Gastroesophageal sphincter (tissue), 3 donors: ENCODE results near the gene ITGAL.

Experiments
- CTCF ChIP-seq, 4 experiments: fragments of 200-600 bp in 2 of 4; fragments of 450-650 bp in 2 of 4; sonication (generic) in 1 of 4; IDR thresholded peaks; one replicate each; pipeline ENCODE4 v1.5.1; 2017 to 2019; ENCODE audit warnings: antibody characterized with exemption in 4 of 4, mild to moderate bottlenecking in 2 of 4, moderate library complexity in 2 of 4
- EP300 ChIP-seq: sonication (generic); formaldehyde crosslinking; IDR thresholded peaks from one replicate; pipeline ENCODE4 v1.6.1; 2017; ENCODE audit warnings: antibody characterized with exemption, mild to moderate bottlenecking
- POLR2A ChIP-seq, 2 donors: fragments of 450-650 bp; IDR thresholded peaks; one replicate each; pipeline ENCODE4 v1.6.1; 2017; ENCODE audit warnings: antibody characterized with exemption in 2 of 2, mild to moderate bottlenecking in 2 of 2, moderate library complexity in 1 of 2

GRCh38 chr16:30567991-30568638 lies 95.6 kb downstream of the ITGAL start:
- TF ChIP-seq CTCF (IDR thresholded peaks at IDR 0.05) (no peak), POLR2A (IDR thresholded peaks at IDR 0.05) (no peak), EP300 (no peak)
